Neural progenitor cell (in vitro differentiated cells): ENCODE data around the gene FBXL20. TPM values are rescaled to one million over a fixed set of nuclear protein-coding genes. Genes with fewer than 3 reads are reported as not detected.

Source experiments
- DNase-seq: peaks from one replicate; pipeline ENCODE4 v3.0.0-alpha.2; 2016; ENCODE audit warnings: low spot score
- H2AFZ ChIP-seq: fragments of 200-600 bp; sonication (generic); replicated peaks from 2 replicates; pipeline ENCODE4 v1.6.1; 2016; ENCODE audit warnings: antibody characterized with exemption
- H3F3A ChIP-seq: fragments of 200-600 bp; sonication (generic); 2 replicates; pipeline ENCODE4 v1.6.1; 2016; ENCODE audit warnings: antibody characterized with exemption, low read depth
- H3K27ac ChIP-seq: fragments of 200-600 bp; sonication (generic); 2 replicates; pipeline ENCODE4 v1.5.1; 2016; ENCODE audit warnings: mild to moderate bottlenecking
- H3K27me3 ChIP-seq: fragments of 200-600 bp; sonication (generic); 2 replicates; pipeline ENCODE4 v1.6.1; 2016; ENCODE audit warnings: mild to moderate bottlenecking, moderate library complexity
- H3K36me3 ChIP-seq: fragments of 200-600 bp; sonication (generic); 2 replicates; pipeline ENCODE4 v1.5.1; 2016
- H3K4me1 ChIP-seq: fragments of 200-600 bp; sonication (generic); 2 replicates; pipeline ENCODE4 v1.6.1; 2016; ENCODE audit warnings: mixed run types
- H3K4me2 ChIP-seq: fragments of 200-600 bp; sonication (generic); 2 replicates; pipeline ENCODE4 v1.6.1; 2016
- H3K4me3 ChIP-seq: fragments of 200-600 bp; sonication (generic); 2 replicates; pipeline ENCODE4 v1.5.1; 2016
- H3K79me2 ChIP-seq: fragments of 200-600 bp; sonication (generic); 2 replicates; pipeline ENCODE4 v1.6.1; 2016; ENCODE audit warnings: low read depth
- H3K9ac ChIP-seq: fragments of 200-600 bp; sonication (generic); 2 replicates; pipeline ENCODE4 v1.6.1; 2016
- H3K9me3 ChIP-seq: fragments of 200-600 bp; sonication (generic); 2 replicates; pipeline ENCODE4 v1.5.1; 2016; ENCODE audit warnings: low read depth
- H4K20me1 ChIP-seq: fragments of 200-600 bp; sonication (generic); 2 replicates; pipeline ENCODE4 v1.6.1; 2016; ENCODE audit warnings: low read depth
- H3K27ac Mint-ChIP-seq: 3 replicates; pipeline ENCODE4 v1.8.0; 2021; ENCODE audit warnings: mixed read lengths
- H3K27me3 Mint-ChIP-seq: 2 replicates; pipeline ENCODE4 v1.8.0; 2022; ENCODE audit warnings: low read depth, mild to moderate bottlenecking, inconsistent platforms, moderate library complexity, mixed read lengths; ENCODE audit not compliant: insufficient read depth
- H3K36me3 Mint-ChIP-seq: 3 replicates; pipeline ENCODE4 v1.8.0; 2021; ENCODE audit warnings: mixed read lengths
- H3K4me1 Mint-ChIP-seq: 3 replicates; pipeline ENCODE4 v1.8.0; 2021; ENCODE audit warnings: mixed read lengths
- H3K4me3 Mint-ChIP-seq: 3 replicates; pipeline ENCODE4 v1.8.0; 2021; ENCODE audit warnings: mild to moderate bottlenecking, moderate library complexity, mixed read lengths
- H3K9me3 Mint-ChIP-seq: 3 replicates; pipeline ENCODE4 v1.8.0; 2020; ENCODE audit warnings: mixed read lengths
- EZH2 ChIP-seq: fragments of 200-600 bp; sonication (generic); IDR thresholded peaks from 2 replicates; pipeline ENCODE4 v1.6.1; 2017; ENCODE audit warnings: antibody characterized with exemption, mild to moderate bottlenecking, moderate library complexity
- EZH2phosphoT487 ChIP-seq: fragments of 200-600 bp; sonication (generic); IDR thresholded peaks from 2 replicates; pipeline ENCODE4 v1.6.1; 2017; ENCODE audit warnings: antibody characterized with exemption
- total RNA-seq: library from RNA; depleted of rRNA; stranded (reverse); fragments of >200 nt; gene quantifications from 2 replicates; pipeline ENCODE4 v1.2.3, GENCODE V29; 2015; ENCODE audit warnings: low replicate concordance
- TF ChIP-seq, protein P1 (sequence below): fragments of 200-600 bp; sonication (generic); IDR thresholded peaks from 2 replicates; pipeline ENCODE4 v1.5.1; 2017; ENCODE audit warnings: antibody characterized with exemption, mild to moderate bottlenecking

FBXL20 gene
- total RNA-seq, 1 donor from 2014 or later, result 19.9 TPM

DNA sequence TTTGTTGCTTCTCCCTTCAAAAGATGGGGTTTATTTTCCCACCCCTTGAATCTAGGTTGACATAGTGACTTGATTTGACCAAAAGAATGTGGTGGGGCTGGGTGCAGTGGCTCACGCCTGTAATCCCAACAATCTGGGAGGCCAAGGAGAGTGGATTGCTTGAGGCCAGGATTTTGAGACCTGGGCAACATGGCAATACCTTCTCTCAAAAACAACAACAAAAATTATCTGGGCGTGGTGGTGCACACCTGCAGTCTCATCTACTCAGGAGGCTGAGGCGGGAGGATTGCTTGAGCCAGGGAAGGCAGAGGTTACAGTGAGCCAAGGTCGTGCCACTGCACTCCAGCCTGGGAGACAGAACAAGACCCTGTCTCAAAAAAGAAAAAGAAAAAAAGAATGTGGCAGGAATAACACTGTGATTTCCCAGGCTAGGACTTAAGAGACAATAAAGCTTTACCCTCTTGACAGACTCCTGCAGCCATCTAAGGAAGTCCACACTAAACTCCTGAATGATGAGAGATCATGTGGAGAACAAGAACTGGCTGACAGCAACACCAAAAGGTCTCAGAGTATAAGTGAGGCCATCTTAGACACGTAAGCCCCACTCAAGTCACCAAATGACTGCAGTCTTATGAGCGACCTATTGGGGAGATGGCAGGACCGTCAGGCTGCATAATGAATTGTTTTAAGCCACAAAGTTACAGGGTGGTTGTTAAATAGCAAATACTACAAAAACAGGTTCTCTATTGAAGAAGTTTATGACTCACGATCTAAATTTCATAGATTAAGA, 37.0 kb downstream of the FBXL20 start:
- Mint-ChIP-seq H3K4me1 (no peaks in the 10 kb centered on the region), H3K27me3 (peaks cover 2% of the 10 kb centered on the region), H3K9me3 (no peaks in the 10 kb centered on the region), H3K27ac (no peak overlapping the region), H3K4me3 (no peak overlapping the region), H3K36me3 (no peaks in the 10 kb centered on the region)
- no peak for DNase-seq
- Histone ChIP-seq H3K9me3 (no peaks in the 10 kb centered on the region), H3K4me1 (no peaks in the 10 kb centered on the region), H3K79me2 (peaks cover 18% of the 10 kb centered on the region), H3K27ac (no peak overlapping the region), H3K27me3 (no peaks in the 10 kb centered on the region), H4K20me1 (peaks cover 28% of the 10 kb centered on the region), H3K4me2 (no peak overlapping the region), H2AFZ (no peak overlapping the region), H3K36me3 (no peaks in the 10 kb centered on the region), H3F3A (no peaks in the 10 kb centered on the region), H3K4me3 (no peak overlapping the region), H3K9ac (no peak overlapping the region)
- TF ChIP-seq, protein P1, sequence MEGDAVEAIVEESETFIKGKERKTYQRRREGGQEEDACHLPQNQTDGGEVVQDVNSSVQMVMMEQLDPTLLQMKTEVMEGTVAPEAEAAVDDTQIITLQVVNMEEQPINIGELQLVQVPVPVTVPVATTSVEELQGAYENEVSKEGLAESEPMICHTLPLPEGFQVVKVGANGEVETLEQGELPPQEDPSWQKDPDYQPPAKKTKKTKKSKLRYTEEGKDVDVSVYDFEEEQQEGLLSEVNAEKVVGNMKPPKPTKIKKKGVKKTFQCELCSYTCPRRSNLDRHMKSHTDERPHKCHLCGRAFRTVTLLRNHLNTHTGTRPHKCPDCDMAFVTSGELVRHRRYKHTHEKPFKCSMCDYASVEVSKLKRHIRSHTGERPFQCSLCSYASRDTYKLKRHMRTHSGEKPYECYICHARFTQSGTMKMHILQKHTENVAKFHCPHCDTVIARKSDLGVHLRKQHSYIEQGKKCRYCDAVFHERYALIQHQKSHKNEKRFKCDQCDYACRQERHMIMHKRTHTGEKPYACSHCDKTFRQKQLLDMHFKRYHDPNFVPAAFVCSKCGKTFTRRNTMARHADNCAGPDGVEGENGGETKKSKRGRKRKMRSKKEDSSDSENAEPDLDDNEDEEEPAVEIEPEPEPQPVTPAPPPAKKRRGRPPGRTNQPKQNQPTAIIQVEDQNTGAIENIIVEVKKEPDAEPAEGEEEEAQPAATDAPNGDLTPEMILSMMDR, result no peak
- TF ChIP-seq EZH2phosphoT487 (no peak), EZH2 (no peak)

DNA sequence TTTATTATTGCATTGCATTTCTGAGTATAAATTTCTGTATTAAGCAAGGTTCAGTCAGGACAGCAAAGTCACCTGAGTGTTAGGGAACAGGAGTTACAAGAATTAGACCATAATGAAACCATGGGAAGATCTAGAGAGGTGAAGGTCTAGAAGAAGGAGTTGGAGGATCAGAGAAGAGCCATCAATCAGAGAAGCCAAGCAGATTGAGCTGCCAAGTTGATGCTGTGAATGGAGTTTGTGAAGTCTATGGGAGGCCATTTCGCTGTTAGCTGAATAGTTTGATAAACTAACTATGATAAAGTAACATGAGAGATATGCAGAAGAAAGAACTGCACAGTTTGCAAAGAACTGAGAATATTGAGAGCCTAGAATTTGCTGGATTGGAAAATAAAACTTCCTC, 40.4 kb downstream of the FBXL20 start:
- no peaks in the 10 kb centered on the region for H3K36me3 Mint-ChIP-seq
- peaks cover 5% of the 10 kb centered on the region for H3F3A ChIP-seq
- H3K4me3 ChIP-seq, result no peak overlapping the region
- H4K20me1 ChIP-seq, result peaks cover 48% of the 10 kb centered on the region
- DNase-seq, result no peak
- no peaks in the 10 kb centered on the region for H3K9me3 Mint-ChIP-seq
- no peaks in the 10 kb centered on the region for H3K9me3 ChIP-seq
- H3K36me3 ChIP-seq, result no peaks in the 10 kb centered on the region
- no peaks in the 10 kb centered on the region for H3K27me3 Mint-ChIP-seq
- no peak overlapping the region for H3K4me3 Mint-ChIP-seq
- H3K27ac Mint-ChIP-seq, result no peak overlapping the region
- TF ChIP-seq EZH2phosphoT487 (no peak), EZH2 (no peak)
- TF ChIP-seq, protein P1, result no peak
- H2AFZ ChIP-seq, result no peak overlapping the region
- H3K4me1 Mint-ChIP-seq, result no peaks in the 10 kb centered on the region
- H3K27ac ChIP-seq, result no peak overlapping the region
- H3K4me2 ChIP-seq, result no peak overlapping the region
- H3K79me2 ChIP-seq, result peaks cover 22% of the 10 kb centered on the region
- H3K4me1 ChIP-seq, result no peaks in the 10 kb centered on the region
- no peak overlapping the region for H3K9ac ChIP-seq
- H3K27me3 ChIP-seq, result no peaks in the 10 kb centered on the region

DNA sequence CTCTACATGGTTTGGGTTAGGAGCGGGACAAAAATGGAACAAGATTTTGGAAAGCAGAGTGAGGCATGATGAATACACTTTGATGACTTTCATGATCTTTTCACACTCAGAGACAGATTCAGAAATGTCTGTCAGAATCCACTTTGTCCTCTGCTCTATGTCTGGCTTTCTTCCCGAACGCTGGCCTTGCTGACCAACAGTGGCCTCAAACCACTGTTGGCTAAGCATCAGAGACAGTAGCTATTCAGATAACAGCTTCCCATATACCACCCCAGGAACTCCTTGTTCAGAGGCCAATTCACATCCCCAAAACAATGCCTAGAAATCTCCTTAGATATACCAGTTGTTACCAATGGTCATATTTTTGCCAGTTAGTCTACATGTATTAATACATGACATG, 40.9 kb downstream of the FBXL20 start:
- no peak overlapping the region for H3K4me3 ChIP-seq
- H3K9ac ChIP-seq, result no peak overlapping the region
- no peak overlapping the region for H2AFZ ChIP-seq
- DNase-seq, result no peak
- H3K27me3 ChIP-seq, result no peaks in the 10 kb centered on the region
- peaks cover 45% of the 10 kb centered on the region for H4K20me1 ChIP-seq
- no peak overlapping the region for H3K27ac ChIP-seq
- Mint-ChIP-seq H3K4me1 (no peaks in the 10 kb centered on the region), H3K27ac (no peak overlapping the region), H3K9me3 (no peaks in the 10 kb centered on the region), H3K4me3 (no peak overlapping the region), H3K27me3 (no peaks in the 10 kb centered on the region), H3K36me3 (no peaks in the 10 kb centered on the region)
- no peaks in the 10 kb centered on the region for H3K36me3 ChIP-seq
- peaks cover 5% of the 10 kb centered on the region for H3F3A ChIP-seq
- peaks cover 22% of the 10 kb centered on the region for H3K79me2 ChIP-seq
- TF ChIP-seq EZH2phosphoT487 (no peak), EZH2 (no peak)
- TF ChIP-seq, protein P1, result no peak
- no peaks in the 10 kb centered on the region for H3K9me3 ChIP-seq
- H3K4me2 ChIP-seq, result no peak overlapping the region
- H3K4me1 ChIP-seq, result no peaks in the 10 kb centered on the region
